GM12878 (cell line): Measurements from ENCODE around the gene OR13J1. TPM values are rescaled to one million over a fixed set of nuclear protein-coding genes. Genes with fewer than 3 reads are reported as not detected.

Source experiments
- ATAC-seq: fragments of 200-7000 bp; cut with Tn5 transposase; 3 replicates; pipeline ENCODE4 v1.9.1; 2020; ENCODE audit warnings: mild to moderate bottlenecking, moderate library complexity
- BruUV-seq: library from RNA; stranded (reverse); fragments of 400-500 nt; replicated peaks from 2 replicates; lab custom pipeline; 2021; lab: Mats Ljungman, UMichigan
- CTCF ChIA-PET: fragments of 300-600 bp; sonication (Branson Sonifier 250); formaldehyde crosslinking; extraction: SDS; loops from one replicate; lab custom pipeline; 2021; ENCODE audit warnings: inconsistent platforms; lab: Yijun Ruan, JAX
- POLR2A ChIA-PET: fragments of 350-600 bp; formaldehyde crosslinking; extraction: SDS; loops from one replicate; lab custom pipeline; 2021; ENCODE audit warnings: inconsistent platforms; lab: Charles Lee
- RAD21 ChIA-PET: fragments of 300-600 bp; sonication (Branson Sonifier 250); formaldehyde crosslinking; loops from one replicate; lab custom pipeline; 2023; ENCODE audit warnings: antibody characterized with exemption; ENCODE audit not compliant: unreplicated experiment; lab: Charles Lee
- SMC1A ChIA-PET: fragments of 300-600 bp; sonication (Branson Sonifier 250); formaldehyde crosslinking; loops from one replicate; lab custom pipeline; 2023; ENCODE audit not compliant: unreplicated experiment, uncharacterized antibody; lab: Charles Lee
- DNase-seq: peaks from one replicate; pipeline ENCODE4 v3.0.0-alpha.2; 2011; ENCODE audit warnings: low read depth, low spot score
- FAIRE-seq: peaks from 3 replicates; lab custom pipeline; 2011; peaks lifted over from hg19 to GRCh38; lab: Jason Lieb, UNC
- H2AFZ ChIP-seq: 2 replicates; pipeline ENCODE4 v1.6.0; 2011; ENCODE audit warnings: low read depth, low read length, control low read depth; ENCODE audit not compliant: control insufficient read depth
- H3K27ac ChIP-seq: 2 replicates; pipeline ENCODE4 v1.5.1; 2011; ENCODE audit warnings: control low read depth; ENCODE audit not compliant: control insufficient read depth, insufficient read depth
- H3K27me3 ChIP-seq, 2 experiments: replicated peaks in 1 of 2; 2 replicates each; pipeline versions ENCODE4 v1.6.0 to v1.6.1; 2011; ENCODE audit warnings: low read length in 1 of 2; ENCODE audit not compliant: control insufficient read depth in 2 of 2, insufficient read depth in 2 of 2
- H3K36me3 ChIP-seq, 2 experiments: 2 replicates each; pipeline ENCODE4 v1.5.1; 2011; ENCODE audit warnings: low read length in 1 of 2; ENCODE audit not compliant: control insufficient read depth in 2 of 2, insufficient read depth in 2 of 2
- H3K4me1 ChIP-seq: 2 replicates; pipeline ENCODE4 v1.6.1; 2011; ENCODE audit warnings: mild to moderate bottlenecking, low read length, moderate library complexity, mixed read lengths; ENCODE audit not compliant: control insufficient read depth, insufficient read depth
- H3K4me2 ChIP-seq: 2 replicates; pipeline ENCODE4 v1.6.0; 2011; ENCODE audit warnings: control low read depth; ENCODE audit not compliant: control insufficient read depth, insufficient read depth
- H3K4me3 ChIP-seq: fragments of 200-600 bp; sonication (generic); 2 replicates; pipeline ENCODE4 v1.5.1; 2016
- H3K79me2 ChIP-seq: 2 replicates; pipeline ENCODE4 v1.6.0; 2011; ENCODE audit warnings: low read length; ENCODE audit not compliant: control insufficient read depth, insufficient read depth
- H3K9ac ChIP-seq: 2 replicates; pipeline ENCODE4 v1.8.0; 2011; ENCODE audit warnings: low read length, control low read depth, mixed read lengths; ENCODE audit not compliant: control insufficient read depth, insufficient read depth
- H3K9me3 ChIP-seq: replicated peaks from 3 replicates; pipeline ENCODE4 v1.5.1; 2011; ENCODE audit warnings: mild to moderate bottlenecking, low read length; ENCODE audit not compliant: control insufficient read depth, insufficient read depth
- H4K20me1 ChIP-seq: 2 replicates; pipeline ENCODE4 v1.6.0; 2011; ENCODE audit not compliant: control insufficient read depth, insufficient read depth
- ASH2L ChIP-seq: fragments of 300-600, 200-600 bp; sonication (generic); IDR thresholded peaks from 2 replicates; pipeline ENCODE4 v1.6.1; 2017; ENCODE audit warnings: low read depth, mild to moderate bottlenecking, borderline replicate concordance
- CHD4 ChIP-seq: fragments of 200-600 bp; sonication (generic); IDR thresholded peaks from 2 replicates; pipeline ENCODE4 v1.6.1; 2016; ENCODE audit warnings: mild to moderate bottlenecking
- EP300 ChIP-seq, 2 experiments: fragments of 150-350 bp in 1 of 2; IDR thresholded peaks; 2 replicates each; pipeline ENCODE4 v1.6.1; 2011 to 2012; ENCODE audit warnings: low read depth in 2 of 2, low read length in 2 of 2, borderline replicate concordance in 1 of 2, improper control_type of control experiment in 1 of 2, inconsistent platforms in 1 of 2; ENCODE audit not compliant: control insufficient read depth in 1 of 2
- FOS ChIP-seq: IDR thresholded peaks from 3 replicates; pipeline ENCODE4 v1.6.1; 2011; ENCODE audit warnings: borderline replicate concordance; ENCODE audit not compliant: insufficient read length; ENCODE audit errors: extremely low read depth
- KLF5 ChIP-seq: fragments of 450-650 bp; IDR thresholded peaks from 2 replicates; pipeline ENCODE4 v1.6.1; 2014; ENCODE audit warnings: mild to moderate bottlenecking; ENCODE audit not compliant: partially characterized antibody
- NBN ChIP-seq: fragments of 450-650 bp; IDR thresholded peaks from 2 replicates; pipeline ENCODE4 v1.6.1; 2016
- NFXL1 ChIP-seq: fragments of 450-650 bp; IDR thresholded peaks from 2 replicates; pipeline ENCODE4 v1.6.1; 2017; ENCODE audit warnings: antibody characterized with exemption, mild to moderate bottlenecking, borderline replicate concordance
- POLR2A ChIP-seq: IDR thresholded peaks from 2 replicates; pipeline ENCODE4 v1.6.1; 2011; ENCODE audit warnings: low read depth, mild to moderate bottlenecking, low read length
- POU2F2 ChIP-seq: IDR thresholded peaks from 3 replicates; pipeline ENCODE4 v1.6.1; 2011; ENCODE audit warnings: low read depth, mild to moderate bottlenecking, low read length, borderline replicate concordance
- RCOR1 ChIP-seq: conservative IDR thresholded peaks from 2 replicates; pipeline ENCODE4 v1.6.1; 2012; ENCODE audit warnings: low read depth, low read length, improper control_type of control experiment
- WGBS: methylation state at CpG from one replicate; pipeline ENCODE4 v1.1.6; 2016; ENCODE audit warnings: low lambda C conversion rate; ENCODE audit not compliant: insufficient replicate concordance, insufficient coverage; ENCODE audit errors: missing lambda C conversion rate; 5-methylcytosine and 5-hydroxymethylcytosine counted together
- in situ Hi-C: fragments of 300-500 bp; cut with MboI; formaldehyde crosslinking; loops from 9 replicates; pipeline ENCODE4 v1.14.3; 2018; ENCODE audit warnings: mixed read lengths
- intact Hi-C: fragments of 100-400 bp; cut with micrococcal nuclease; formaldehyde crosslinking; loops from one replicate; pipeline ENCODE4 v1.14.2; 2022; ENCODE audit not compliant: unreplicated experiment
- polyA plus RNA-seq, 11 experiments: library from polyadenylated mRNA; depleted of rRNA in 4 of 11; unstranded in 6 of 11; stranded (reverse) in 5 of 11; fragments of >200 nt; fragmentation: Nextera tagmentation in 4 of 11; fragmentation: Illumina TruSeq in 1 of 11; extraction: Ambion mirVana in 4 of 11; extraction: Trizol in 1 of 11; gene quantifications; 1 replicate in 1 of 11; 2 replicates in 10 of 11; pipeline versions ENCODE4 v1.2.1 to v1.2.3, GENCODE V29; 2011 to 2016; ENCODE audit warnings: inconsistent platforms in 2 of 11, missing spikeins in 2 of 11, low read depth in 1 of 11
- total RNA-seq, 4 experiments: library from RNA; depleted of rRNA in 3 of 4; stranded (reverse); fragments of >200 nt in 3 of 4; fragmentation: Illumina TruSeq in 1 of 4; extraction: Trizol in 1 of 4; gene quantifications; 2 replicates each; pipeline versions ENCODE4 v1.2.1 to v1.2.3, GENCODE V29; 2013 to 2021
- TF ChIP-seq, protein P1 (sequence below): IDR thresholded peaks from 2 replicates; pipeline ENCODE4 v1.6.1; 2011; ENCODE audit warnings: low read depth, mild to moderate bottlenecking, low read length, moderate library complexity, borderline replicate concordance; ENCODE audit errors: extremely low read depth
- TF ChIP-seq, protein P2 (sequence below): fragments of 450-650 bp; formaldehyde crosslinking; IDR thresholded peaks from 2 replicates; pipeline ENCODE4 v1.4.0; 2020; ENCODE audit warnings: mild to moderate bottlenecking, moderate library complexity

OR13J1 gene
- total and polyA plus RNA-seq, 10 of the 15 experiments (the other 5 are each of a cell fraction or from before 2014, with no cell fraction given), result not detected

DNA sequence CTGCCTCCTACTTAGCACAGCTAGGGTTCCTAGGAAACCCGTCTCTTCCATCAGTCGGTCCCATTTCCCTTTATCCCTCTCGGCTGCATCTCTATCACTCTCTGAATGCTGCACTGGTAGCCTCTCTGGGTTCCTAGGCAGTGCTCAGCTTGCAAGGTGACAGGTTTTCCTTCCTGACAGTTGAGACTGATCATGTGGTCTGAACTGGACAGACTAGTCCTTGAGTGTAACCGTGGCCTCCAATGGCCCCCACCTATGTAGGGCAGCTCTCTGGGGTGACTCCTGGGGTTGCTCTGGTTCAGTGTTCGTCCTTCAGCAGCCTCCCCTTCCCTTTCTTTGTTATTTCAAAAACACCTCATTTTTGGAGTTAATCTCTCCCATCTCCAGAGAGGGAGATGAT is 37.4 kb downstream of the OR13J1 start:
- ATAC-seq, result no peak
- H3K36me3 ChIP-seq, result no peaks in the 10 kb centered on the region
- no peaks in the 10 kb centered on the region for H4K20me1 ChIP-seq
- H3K79me2 ChIP-seq, result no peaks in the 10 kb centered on the region; the same call in 1 of the 2 replicates
- SMC1A ChIA-PET, result interaction anchor here (0.8 to 8.9 kb wide), 9 partner anchors 12 to 49 kb away, joined by 3 to 118 read pairs (median 4); partner anchors contain the start of gene SPAG8
- RAD21 ChIA-PET, result interaction anchor here (0.9 to 5.4 kb wide), 8 partner anchors 11 to 104 kb away, joined by 3 to 41 read pairs (median 4); partner anchors contain the start of genes HINT2 and SPAG8
- 86% methylated on average over 5 of the region's 5 CpGs for WGBS
- no peak for TF ChIP-seq NBN
- TF ChIP-seq, all 136 proteins: peak for 0
- DNase-seq (no peak), FAIRE-seq (no peak)
- CTCF ChIA-PET, result interaction anchor here (0.7 to 7.8 kb wide), 10 partner anchors 11 to 186 kb away, joined by 3 to 59 read pairs (median 8); partner anchors contain the start of genes ARHGEF39, HINT2 and SPAG8
- no peak overlapping the region for H3K9ac ChIP-seq
- POLR2A ChIA-PET, result interaction anchor here (1.1 to 6.2 kb wide), 2 partner anchors 12 to 70 kb away, joined by 4 to 80 read pairs; no protein-coding TSS in a partner anchor
- H2AFZ ChIP-seq, result no peak overlapping the region
- BruUV-seq, result no TSS peak
- H3K4me3 ChIP-seq, result no peak overlapping the region
- in situ Hi-C loops, result no loop called here
- peaks cover 28% of the 10 kb centered on the region for H3K4me1 ChIP-seq
- H3K9me3 ChIP-seq, result no peaks in the 10 kb centered on the region
- intact Hi-C loops, result no loop called here
- H3K27me3 ChIP-seq, result no peaks in the 10 kb centered on the region
- H3K4me2 ChIP-seq, result no peak overlapping the region
- no peak overlapping the region; the same call in 1 of the 2 replicates for H3K27ac ChIP-seq

- WGBS, result 78% methylated on average over 4 of the region's 4 CpGs
- FAIRE-seq, result no peak
- in situ Hi-C loops, result no loop called here
- TF ChIP-seq POU2F2 (no peak), NFXL1 (no peak), FOS (no peak), ASH2L (no peak), EP300 (IDR thresholded peaks at IDR 0.05; ENCODE audit: borderline replicate concordance in 1 of 2, control insufficient read depth in 1 of 2, low read depth in 2 of 2, low read length in 2 of 2) (no peak), POLR2A (no peak), CHD4 (no peak), RCOR1 (no peak), KLF5 (no peak)
- TF ChIP-seq, protein P1, sequence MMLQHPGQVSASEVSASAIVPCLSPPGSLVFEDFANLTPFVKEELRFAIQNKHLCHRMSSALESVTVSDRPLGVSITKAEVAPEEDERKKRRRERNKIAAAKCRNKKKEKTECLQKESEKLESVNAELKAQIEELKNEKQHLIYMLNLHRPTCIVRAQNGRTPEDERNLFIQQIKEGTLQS, result no peak
- TF ChIP-seq, protein P2, sequence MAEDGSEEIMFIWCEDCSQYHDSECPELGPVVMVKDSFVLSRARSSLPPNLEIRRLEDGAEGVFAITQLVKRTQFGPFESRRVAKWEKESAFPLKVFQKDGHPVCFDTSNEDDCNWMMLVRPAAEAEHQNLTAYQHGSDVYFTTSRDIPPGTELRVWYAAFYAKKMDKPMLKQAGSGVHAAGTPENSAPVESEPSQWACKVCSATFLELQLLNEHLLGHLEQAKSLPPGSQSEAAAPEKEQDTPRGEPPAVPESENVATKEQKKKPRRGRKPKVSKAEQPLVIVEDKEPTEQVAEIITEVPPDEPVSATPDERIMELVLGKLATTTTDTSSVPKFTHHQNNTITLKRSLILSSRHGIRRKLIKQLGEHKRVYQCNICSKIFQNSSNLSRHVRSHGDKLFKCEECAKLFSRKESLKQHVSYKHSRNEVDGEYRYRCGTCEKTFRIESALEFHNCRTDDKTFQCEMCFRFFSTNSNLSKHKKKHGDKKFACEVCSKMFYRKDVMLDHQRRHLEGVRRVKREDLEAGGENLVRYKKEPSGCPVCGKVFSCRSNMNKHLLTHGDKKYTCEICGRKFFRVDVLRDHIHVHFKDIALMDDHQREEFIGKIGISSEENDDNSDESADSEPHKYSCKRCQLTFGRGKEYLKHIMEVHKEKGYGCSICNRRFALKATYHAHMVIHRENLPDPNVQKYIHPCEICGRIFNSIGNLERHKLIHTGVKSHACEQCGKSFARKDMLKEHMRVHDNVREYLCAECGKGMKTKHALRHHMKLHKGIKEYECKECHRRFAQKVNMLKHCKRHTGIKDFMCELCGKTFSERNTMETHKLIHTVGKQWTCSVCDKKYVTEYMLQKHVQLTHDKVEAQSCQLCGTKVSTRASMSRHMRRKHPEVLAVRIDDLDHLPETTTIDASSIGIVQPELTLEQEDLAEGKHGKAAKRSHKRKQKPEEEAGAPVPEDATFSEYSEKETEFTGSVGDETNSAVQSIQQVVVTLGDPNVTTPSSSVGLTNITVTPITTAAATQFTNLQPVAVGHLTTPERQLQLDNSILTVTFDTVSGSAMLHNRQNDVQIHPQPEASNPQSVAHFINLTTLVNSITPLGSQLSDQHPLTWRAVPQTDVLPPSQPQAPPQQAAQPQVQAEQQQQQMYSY (CRISPR knock-in tag), result no peak
These were observed 39.2 kb downstream of the OR13J1 start for GRCh38 chr9:35831040-35831439.

More at GRCh38 chr9:35831040-35831439, 39.2 kb downstream of the OR13J1 start:
- H3K27ac ChIP-seq, result no peak overlapping the region
- intact Hi-C loops, result no loop called here
- ChIA-PET POLR2A (interaction anchor here (0.7 to 6.2 kb wide), 4 partner anchors 9 to 270 kb away, joined by 3 to 80 read pairs (median 3); no protein-coding TSS in a partner anchor), CTCF (interaction anchor here (0.6 to 7.8 kb wide), 5 partner anchors 12 to 50 kb away, joined by 3 to 59 read pairs (median 6); partner anchors contain the start of genes HINT2 and SPAG8), SMC1A (interaction anchor here (0.6 to 8.9 kb wide), 4 partner anchors 14 to 51 kb away, joined by 3 to 118 read pairs (median 6); no protein-coding TSS in a partner anchor), RAD21 (interaction anchor here (5.4 kb wide), 1 partner anchor 50 kb away, joined by 34 read pairs; no protein-coding TSS in a partner anchor)
- DNase-seq, result no peak
- H3K4me1 ChIP-seq, result peaks cover 28% of the 10 kb centered on the region
- H4K20me1 ChIP-seq, result no peaks in the 10 kb centered on the region
- H3K27me3 ChIP-seq, result no peaks in the 10 kb centered on the region
- no peaks in the 10 kb centered on the region; the same call in 1 of the 2 replicates for H3K79me2 ChIP-seq
- H3K4me3 ChIP-seq, result no peak overlapping the region
- no peak overlapping the region for H3K4me2 ChIP-seq
- no peaks in the 10 kb centered on the region for H3K36me3 ChIP-seq
- no peak for ATAC-seq
- BruUV-seq, result no TSS peak
- H3K9me3 ChIP-seq, result no peaks in the 10 kb centered on the region
- no peak overlapping the region for H2AFZ ChIP-seq
- H3K9ac ChIP-seq, result no peak overlapping the region
